HepG2 (cell line): ENCODE data around the gene SLU7. TPM values are rescaled to one million over a fixed set of nuclear protein-coding genes. Genes with fewer than 3 reads are reported as not detected.

ENCODE experiments used
- ATF4 ChIP-seq, 2 experiments: fragments of 450-650 bp in 1 of 2; sonication (generic) in 1 of 2; formaldehyde crosslinking; IDR thresholded peaks; 2 replicates each; pipeline versions ENCODE4 v1.5.0 to v1.8.0; 2020 to 2022; ENCODE audit warnings: mild to moderate bottlenecking in 1 of 2, missing genetic modification reagents in 1 of 2
- FUBP1 ChIP-seq: sonication (generic); formaldehyde crosslinking; IDR thresholded peaks from 2 replicates; pipeline ENCODE4 v1.5.1; 2020; ENCODE audit warnings: missing genetic modification reagents, mild to moderate bottlenecking, borderline replicate concordance
- KLF11 ChIP-seq: IDR thresholded peaks from 2 replicates; pipeline ENCODE4 v1.6.1; 2016; ENCODE audit warnings: missing compliant biosample characterization
- KLF16 ChIP-seq, 2 experiments: sonication (generic) in 1 of 2; formaldehyde crosslinking in 1 of 2; IDR thresholded peaks; 2 replicates each; pipeline versions ENCODE4 v1.6.1 to v1.8.0; 2016 to 2023; ENCODE audit warnings: missing genetic modification reagents in 2 of 2, missing compliant biosample characterization in 1 of 2
- MEIS2 ChIP-seq: sonication (generic); formaldehyde crosslinking; IDR thresholded peaks from 2 replicates; pipeline ENCODE4 v1.9.0; 2021; ENCODE audit warnings: mild to moderate bottlenecking, missing genetic modification reagents
- MZF1 ChIP-seq: sonication (generic); formaldehyde crosslinking; IDR thresholded peaks from 2 replicates; pipeline ENCODE4 v1.8.1; 2023; ENCODE audit warnings: mild to moderate bottlenecking, missing genetic modification reagents, borderline replicate concordance
- NFE2L2 ChIP-seq: fragments of 150-350 bp; IDR thresholded peaks from 2 replicates; pipeline ENCODE4 v1.6.1; 2014; ENCODE audit warnings: low read length
- NFRKB ChIP-seq: fragments of 450-650 bp; IDR thresholded peaks from 2 replicates; pipeline ENCODE4 v1.6.1; 2017
- POLR2AphosphoS2 ChIP-seq: IDR thresholded peaks from 2 replicates; pipeline ENCODE4 v1.6.1; 2011; ENCODE audit warnings: low read depth, low read length, improper control_type of control experiment
- POLR2G ChIP-seq: fragments of 200-400 bp; formaldehyde crosslinking; IDR thresholded peaks from 2 replicates; pipeline ENCODE4 v1.6.1; 2018; ENCODE audit warnings: mild to moderate bottlenecking, low read depth, low read length, moderate library complexity
- THYN1 ChIP-seq: sonication (generic); formaldehyde crosslinking; IDR thresholded peaks from 2 replicates; pipeline ENCODE4 v1.8.1; 2023; ENCODE audit warnings: low read depth, mild to moderate bottlenecking, moderate library complexity, missing genetic modification reagents, borderline replicate concordance
- ZNF234 ChIP-seq: sonication (generic); formaldehyde crosslinking; conservative IDR thresholded peaks from 2 replicates; pipeline ENCODE4 v1.5.1; 2020; ENCODE audit warnings: mild to moderate bottlenecking, missing genetic modification reagents
- ZNF530 ChIP-seq: sonication (generic); formaldehyde crosslinking; IDR thresholded peaks from 2 replicates; pipeline ENCODE4 v1.5.0; 2020; ENCODE audit warnings: low read depth, mild to moderate bottlenecking, missing genetic modification reagents
- ZNF546 ChIP-seq: sonication (generic); formaldehyde crosslinking; conservative IDR thresholded peaks from 2 replicates; pipeline ENCODE4 v1.8.1; 2023; ENCODE audit warnings: mild to moderate bottlenecking, missing genetic modification reagents
- ZNF7 ChIP-seq: IDR thresholded peaks from 2 replicates; pipeline ENCODE4 v1.6.1; 2016; ENCODE audit warnings: missing biosample characterization, missing genetic modification reagents
- ZNF776 ChIP-seq: sonication (generic); formaldehyde crosslinking; IDR thresholded peaks from 2 replicates; pipeline ENCODE4 v1.4.0; 2020; ENCODE audit warnings: mild to moderate bottlenecking, missing genetic modification reagents
- polyA plus RNA-seq, 8 experiments: library from polyadenylated mRNA; depleted of rRNA in 3 of 8; stranded (reverse) in 7 of 8; unstranded in 1 of 8; fragments of >200 nt; fragmentation: Illumina TruSeq in 4 of 8; extraction: Trizol in 4 of 8; gene quantifications; 2 replicates each; pipeline versions ENCODE4 v1.2.1 to v1.2.3, GENCODE V29; 2011 to 2016; ENCODE audit warnings: low read depth in 4 of 8, missing spikeins in 1 of 8, mixed read lengths in 1 of 8; ENCODE audit not compliant: insufficient read depth in 1 of 8
- total RNA-seq, 5 experiments: library from RNA; depleted of rRNA; stranded (reverse); fragments of >200 nt; fragmentation: Illumina TruSeq; extraction: Trizol; gene quantifications; 2 replicates each; pipeline ENCODE4 v1.2.3, GENCODE V29; 2016; ENCODE audit warnings: low read depth in 1 of 5
- TF ChIP-seq, protein P1 (sequence below): IDR thresholded peaks from 2 replicates; pipeline ENCODE4 v1.6.1; 2016; ENCODE audit warnings: missing genetic modification reagents, missing compliant biosample characterization
- TF ChIP-seq, protein P2 (sequence below): sonication (generic); formaldehyde crosslinking; IDR thresholded peaks from 2 replicates; pipeline ENCODE4 v1.5.1; 2020; ENCODE audit warnings: missing genetic modification reagents, mild to moderate bottlenecking, borderline replicate concordance
- TF ChIP-seq, protein P3 (sequence below): sonication (generic); formaldehyde crosslinking; IDR thresholded peaks from 2 replicates; pipeline ENCODE4 v1.5.0; 2020; ENCODE audit warnings: missing genetic modification reagents, mild to moderate bottlenecking, borderline replicate concordance

Gene SLU7
- total and polyA plus RNA-seq, 2 of the 13 experiments (the other 11 are each of a cell fraction or from before 2014, with no cell fraction given): 24.0 to 39.2 TPM

DNA sequence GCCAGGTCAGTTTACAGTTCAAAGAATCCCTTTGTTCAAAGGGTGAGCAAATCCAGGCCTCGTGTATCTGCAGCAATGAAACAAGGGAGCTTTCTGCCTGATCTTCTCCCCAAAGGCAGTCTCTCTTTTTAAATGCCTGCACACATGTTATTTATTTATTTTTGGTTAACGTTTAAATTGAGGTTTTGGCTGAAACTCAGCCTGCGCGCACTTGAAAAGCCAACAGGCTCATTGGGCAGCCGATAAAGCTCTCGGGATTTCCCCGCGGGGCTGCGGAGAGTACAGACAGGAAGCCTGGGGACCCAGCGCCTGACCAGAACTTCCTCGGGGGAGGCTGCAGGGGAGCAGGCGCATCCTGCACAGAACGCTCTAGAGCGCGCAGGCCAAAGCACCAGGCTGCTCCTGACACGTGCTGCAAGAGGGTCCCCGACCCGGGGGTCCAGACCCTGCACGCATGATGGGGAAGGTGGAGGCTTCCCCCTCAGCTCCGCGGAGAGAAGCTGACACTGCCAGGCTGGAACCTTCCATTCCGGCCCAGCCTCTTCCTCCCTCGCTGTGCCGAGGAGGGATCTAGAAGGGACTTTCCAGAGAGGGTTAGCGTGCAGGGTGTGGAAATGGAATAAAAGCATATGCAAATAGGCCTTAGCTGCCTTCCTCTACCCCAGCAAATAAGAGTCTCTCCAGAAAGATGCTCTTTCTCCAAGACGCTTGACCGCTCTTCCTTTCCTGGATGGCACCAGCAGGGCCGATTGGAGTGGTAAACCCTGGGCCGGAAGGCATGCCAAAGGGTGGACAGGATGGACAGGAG lies 48.9 kb upstream of the SLU7 start (continued):
- TF ChIP-seq ZNF546 (peak; percentile 82; the same call in 1 of the 2 replicates), NFRKB (no peak), ZNF530 (CRISPR knock-in tag) (no peak), ZNF776 (CRISPR knock-in tag) (0 out of 2 replicates have a peak, but pooled peaks have one; percentile 34), FUBP1 (no peak), ZNF234 (CRISPR knock-in tag) (no peak), THYN1 (CRISPR knock-in tag) (no peak), POLR2AphosphoS2 (no peak), MZF1 (no peak), KLF11 (peak; percentile 87), MEIS2 (CRISPR knock-in tag) (peak; percentile 82; the same call in 1 of the 2 replicates), ZNF7 (CRISPR knock-in tag) (no peak), NFE2L2 (no peak), POLR2G (peak; percentile 97), KLF16 (CRISPR knock-in tag; IDR thresholded peaks at IDR 0.05) (peak in 1 of 2 experiments; percentile 83; a peak in 2 of 4 replicates), ATF4 (CRISPR knock-in tag; IDR thresholded peaks at IDR 0.05) (peak in 1 of 2 experiments; percentile 78; a peak in 1 of 4 replicates)
- TF ChIP-seq, protein P1, sequence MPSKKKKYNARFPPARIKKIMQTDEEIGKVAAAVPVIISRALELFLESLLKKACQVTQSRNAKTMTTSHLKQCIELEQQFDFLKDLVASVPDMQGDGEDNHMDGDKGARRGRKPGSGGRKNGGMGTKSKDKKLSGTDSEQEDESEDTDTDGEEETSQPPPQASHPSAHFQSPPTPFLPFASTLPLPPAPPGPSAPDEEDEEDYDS (CRISPR knock-in tag): peak; percentile 97
- TF ChIP-seq, protein P2, sequence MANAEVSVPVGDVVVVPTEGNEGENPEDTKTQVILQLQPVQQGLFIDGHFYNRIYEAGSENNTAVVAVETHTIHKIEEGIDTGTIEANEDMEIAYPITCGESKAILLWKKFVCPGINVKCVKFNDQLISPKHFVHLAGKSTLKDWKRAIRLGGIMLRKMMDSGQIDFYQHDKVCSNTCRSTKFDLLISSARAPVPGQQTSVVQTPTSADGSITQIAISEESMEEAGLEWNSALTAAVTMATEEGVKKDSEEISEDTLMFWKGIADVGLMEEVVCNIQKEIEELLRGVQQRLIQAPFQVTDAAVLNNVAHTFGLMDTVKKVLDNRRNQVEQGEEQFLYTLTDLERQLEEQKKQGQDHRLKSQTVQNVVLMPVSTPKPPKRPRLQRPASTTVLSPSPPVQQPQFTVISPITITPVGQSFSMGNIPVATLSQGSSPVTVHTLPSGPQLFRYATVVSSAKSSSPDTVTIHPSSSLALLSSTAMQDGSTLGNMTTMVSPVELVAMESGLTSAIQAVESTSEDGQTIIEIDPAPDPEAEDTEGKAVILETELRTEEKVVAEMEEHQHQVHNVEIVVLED (CRISPR knock-in tag): peak; percentile 53; the same call in 1 of the 2 replicates
- TF ChIP-seq, protein P3, sequence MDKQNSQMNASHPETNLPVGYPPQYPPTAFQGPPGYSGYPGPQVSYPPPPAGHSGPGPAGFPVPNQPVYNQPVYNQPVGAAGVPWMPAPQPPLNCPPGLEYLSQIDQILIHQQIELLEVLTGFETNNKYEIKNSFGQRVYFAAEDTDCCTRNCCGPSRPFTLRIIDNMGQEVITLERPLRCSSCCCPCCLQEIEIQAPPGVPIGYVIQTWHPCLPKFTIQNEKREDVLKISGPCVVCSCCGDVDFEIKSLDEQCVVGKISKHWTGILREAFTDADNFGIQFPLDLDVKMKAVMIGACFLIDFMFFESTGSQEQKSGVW (CRISPR knock-in tag): no peak
